Activated B cell treated with CpG ODN at 0.5 μM for 24 hours (primary cell): ENCODE measurements around the gene LHFPL2. TPM values are rescaled to one million over a fixed set of nuclear protein-coding genes. Genes with fewer than 3 reads are reported as not detected.

Experiments used
- ATAC-seq: fragments of 200-7000 bp; cut with Tn5 transposase; one replicate; pipeline ENCODE4 v1.10.0; 2021; ENCODE audit warnings: low read depth, mild to moderate bottlenecking, moderate library complexity
- CTCF ChIA-PET: fragments of 350-600 bp; sonication (Branson Sonifier 250); formaldehyde crosslinking; loops from one replicate; lab custom pipeline; 2021; ENCODE audit warnings: antibody characterized with exemption; lab: Charles Lee
- POLR2A ChIA-PET: fragments of 350-600 bp; sonication (Branson Sonifier 250); formaldehyde crosslinking; loops from one replicate; lab custom pipeline; 2021; ENCODE audit warnings: antibody characterized with exemption; lab: Charles Lee
- DNase-seq: peaks from one replicate; pipeline ENCODE4 v3.0.0; 2022
- H3K27ac Mint-ChIP-seq: one replicate; pipeline ENCODE4 v1.8.0; 2020; ENCODE audit warnings: mixed read lengths
- H3K27me3 Mint-ChIP-seq: one replicate; pipeline ENCODE4 v1.8.0; 2021; ENCODE audit warnings: mixed read lengths
- H3K36me3 Mint-ChIP-seq: one replicate; pipeline ENCODE4 v1.8.0; 2021; ENCODE audit warnings: low read depth, mixed read lengths
- H3K4me1 Mint-ChIP-seq: one replicate; pipeline ENCODE4 v1.8.0; 2021; ENCODE audit warnings: mixed read lengths
- H3K4me3 Mint-ChIP-seq: one replicate; pipeline ENCODE4 v1.8.0; 2020; ENCODE audit warnings: mild to moderate bottlenecking, mixed read lengths
- H3K9me3 Mint-ChIP-seq: one replicate; pipeline ENCODE4 v1.8.0; 2020; ENCODE audit warnings: mixed read lengths
- CTCF ChIP-seq: fragments of 200-600 bp; IDR thresholded peaks from one replicate; pipeline ENCODE4 v1.8.0; 2022; ENCODE audit warnings: antibody characterized with exemption, mild to moderate bottlenecking
- intact Hi-C: fragments of 100-400 bp; cut with micrococcal nuclease; formaldehyde crosslinking; loops from one replicate; pipeline ENCODE4 v1.15.1; 2024
- total RNA-seq: library from RNA; stranded (reverse); gene quantifications from 2 replicates; pipeline ENCODE4 v1.2.3, GENCODE V29; 2022

The LHFPL2 gene
- total RNA-seq, 1 donor from 2014 or later: 12.0 TPM

GRCh38 chr5:78497573-78498533 lies 150.7 kb downstream of the LHFPL2 start:
- no peak overlapping the region for H3K27ac Mint-ChIP-seq

GRCh38 chr5:78496373-78496772 lies 152.2 kb downstream of the LHFPL2 start:
- no peak overlapping the region for H3K4me3 Mint-ChIP-seq
- TF ChIP-seq CTCF: no peak
- H3K36me3 Mint-ChIP-seq: peaks cover 5% of the 10 kb centered on the region
- no peaks in the 10 kb centered on the region for H3K9me3 Mint-ChIP-seq
- ATAC-seq: no peak
- ChIA-PET POLR2A (no interaction called here), CTCF (interaction anchor here (1.4 kb wide), 1 partner anchor 30 kb away, joined by 3 read pairs; no protein-coding TSS in a partner anchor)
- no peak for DNase-seq
- H3K4me1 Mint-ChIP-seq: peaks cover 25% of the 10 kb centered on the region
- H3K27me3 Mint-ChIP-seq: no peaks in the 10 kb centered on the region
- no peak overlapping the region for H3K27ac Mint-ChIP-seq
- intact Hi-C loops: no loop called here

More at GRCh38 chr5:78497573-78498533, 150.7 kb downstream of the LHFPL2 start:
- intact Hi-C loops: no loop called here
- Mint-ChIP-seq H3K36me3 (peaks cover 5% of the 10 kb centered on the region), H3K9me3 (no peaks in the 10 kb centered on the region), H3K4me3 (no peak overlapping the region), H3K27me3 (no peaks in the 10 kb centered on the region), H3K4me1 (peaks cover 39% of the 10 kb centered on the region)
- ATAC-seq: no peak
- DNase-seq: no peak
- ChIA-PET POLR2A (no interaction called here), CTCF (interaction anchor here (0.6 kb wide), 1 partner anchor 30 kb away, joined by 3 read pairs; no protein-coding TSS in a partner anchor)
- no peak for TF ChIP-seq CTCF

GRCh38 chr5:78495800-78496199 lies 152.8 kb downstream of the LHFPL2 start:
- DNase-seq (no peak), ATAC-seq (no peak)
- intact Hi-C loops: no loop called here
- Mint-ChIP-seq H3K36me3 (peaks cover 9% of the 10 kb centered on the region), H3K4me1 (peaks cover 24% of the 10 kb centered on the region), H3K9me3 (no peaks in the 10 kb centered on the region), H3K4me3 (no peak overlapping the region), H3K27ac (no peak overlapping the region), H3K27me3 (no peaks in the 10 kb centered on the region)
- ChIA-PET CTCF (interaction anchor here (1.4 kb wide), 1 partner anchor 30 kb away, joined by 3 read pairs; no protein-coding TSS in a partner anchor), POLR2A (no interaction called here)
- TF ChIP-seq CTCF: no peak

- Mint-ChIP-seq H3K9me3 (no peaks in the 10 kb centered on the region), H3K4me1 (peaks cover 13% of the 10 kb centered on the region), H3K4me3 (no peak overlapping the region), H3K27ac (no peak overlapping the region), H3K36me3 (peaks cover 30% of the 10 kb centered on the region), H3K27me3 (no peaks in the 10 kb centered on the region)
- POLR2A ChIA-PET: no interaction called here
- no peak for DNase-seq
- no peak for TF ChIP-seq CTCF
- CTCF ChIA-PET: no interaction called here
- intact Hi-C loops: no loop called here
- ATAC-seq: no peak
Measured at GRCh38 chr5:78492650-78493049, 155.9 kb downstream of the LHFPL2 start.

GRCh38 chr5:78492224-78492623 lies 156.3 kb downstream of the LHFPL2 start:
- H3K27me3 Mint-ChIP-seq: no peaks in the 10 kb centered on the region
- DNase-seq (no peak), ATAC-seq (no peak)
- CTCF ChIA-PET: interaction anchor here (1.0 kb wide), 1 partner anchor 24 kb away, joined by 4 read pairs; no protein-coding TSS in a partner anchor
- no peak overlapping the region for H3K27ac Mint-ChIP-seq
- H3K36me3 Mint-ChIP-seq: peaks cover 34% of the 10 kb centered on the region
- intact Hi-C loops: no loop called here
- POLR2A ChIA-PET: no interaction called here
- no peaks in the 10 kb centered on the region for H3K9me3 Mint-ChIP-seq
- no peak for TF ChIP-seq CTCF
- peaks cover 8% of the 10 kb centered on the region for H3K4me1 Mint-ChIP-seq
- no peak overlapping the region for H3K4me3 Mint-ChIP-seq
